Measurements from ENCODE around the gene CDCA7L.
"Not testable (repeated sequence)": the region's sequence is repeated elsewhere in the genome, so short reads cannot be mapped to it uniquely, and the experiment has no call there.

The CDCA7L gene

GRCh38 chr7:21866731-21867130 is 79.0 kb downstream of the CDCA7L start:
- TF ChIP-seq CTCF (IDR thresholded peaks at IDR 0.05; ENCODE audit: low read length, missing control alignments): no peak
- no peak for DNase-seq (ENCODE audit: low read depth)
- H3K4me3 ChIP-seq (replicated peaks; ENCODE audit: low read depth, low read length): no peak overlapping the region

- H3K4me3 ChIP-seq (replicated peaks; ENCODE audit: low read depth, low read length); DNase-seq (ENCODE audit: low read depth): not testable (repeated sequence)
Measured at GRCh38 chr7:21865631-21866204, 80.0 kb downstream of the CDCA7L start.

- no peak for DNase-seq (ENCODE audit: low read depth)
- H3K4me3 ChIP-seq (replicated peaks; ENCODE audit: low read depth, low read length): no peak overlapping the region
- TF ChIP-seq CTCF (IDR thresholded peaks at IDR 0.05; ENCODE audit: low read length, missing control alignments): no peak
Measured at GRCh38 chr7:21851559-21851967, 94.1 kb downstream of the CDCA7L start.

Data from fibroblast of pulmonary artery (primary cell).